GM18517 (cell line): ENCODE data around the gene INTS4.
"Not testable (repeated sequence)": the region's sequence is repeated elsewhere in the genome, so short reads cannot be mapped to it uniquely, and the experiment has no call there.

Experiments used
- ATAC-seq: cut with Tn5 transposase; IDR thresholded peaks from one replicate; pipeline ENCODE4 v1.9.1; 2021; ENCODE audit warnings: mild to moderate bottlenecking, moderate library complexity; ENCODE audit not compliant: unreplicated experiment

INTS4 gene

DNA sequence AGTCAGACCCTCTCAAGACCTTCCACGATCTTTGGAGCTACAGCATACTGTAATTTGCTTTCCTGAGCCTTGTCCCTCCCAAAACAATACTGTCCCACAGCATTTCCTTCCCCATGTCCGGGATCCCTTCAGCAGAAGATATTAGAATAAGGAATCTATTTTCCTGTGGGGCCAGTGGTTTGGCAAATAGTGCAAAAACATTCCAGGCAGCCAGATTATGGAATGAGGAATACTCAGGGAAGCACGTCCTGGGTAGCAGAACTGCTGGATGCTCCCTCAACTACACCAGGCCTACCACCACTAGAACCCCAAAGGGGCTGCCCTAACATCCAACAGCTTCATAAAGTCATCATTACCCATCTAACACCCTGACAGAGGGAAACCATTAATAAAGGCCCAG is 112.1 kb downstream of the INTS4 start:
- no peak for ATAC-seq

DNA sequence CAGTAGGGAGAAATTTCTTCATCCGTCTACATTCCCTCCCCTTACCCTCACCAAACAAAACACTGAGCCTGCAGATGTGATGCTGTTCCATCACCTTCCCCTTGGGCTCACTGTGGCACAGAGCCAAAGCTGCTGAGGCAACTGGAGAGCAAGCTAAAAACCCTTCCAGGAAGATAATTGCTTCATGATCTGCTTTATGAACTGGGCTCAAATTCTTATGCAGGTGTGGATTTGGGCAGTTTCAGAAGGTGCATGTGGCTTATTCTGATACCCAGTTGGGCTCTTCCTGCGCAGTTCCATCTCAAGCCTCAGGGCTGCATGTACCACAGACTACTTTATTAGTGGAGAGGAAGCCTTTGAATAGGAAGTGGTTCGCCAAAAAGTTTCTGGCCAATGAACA is 115.2 kb downstream of the INTS4 start:
- ATAC-seq = no peak

DNA sequence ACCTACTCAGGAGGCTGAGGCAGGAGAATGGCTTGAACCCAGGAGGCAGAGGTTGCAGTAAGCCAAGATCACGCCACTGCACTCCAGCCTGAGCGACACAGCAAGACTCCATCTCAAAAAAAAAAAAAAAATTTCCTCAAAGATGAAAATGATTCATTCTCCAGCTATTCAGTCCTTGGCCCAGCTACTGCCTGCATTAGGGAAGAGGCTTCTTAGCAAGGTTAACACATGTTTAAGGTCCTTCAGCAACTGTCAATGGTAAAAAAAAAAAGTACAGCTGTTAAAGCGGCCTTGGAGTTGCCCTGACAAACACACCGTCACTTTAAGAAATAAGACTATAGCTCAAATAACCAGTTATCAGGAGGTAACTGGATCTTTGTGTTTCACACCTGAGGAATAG is 116.2 kb downstream of the INTS4 start:
- ATAC-seq = not testable (repeated sequence)

DNA sequence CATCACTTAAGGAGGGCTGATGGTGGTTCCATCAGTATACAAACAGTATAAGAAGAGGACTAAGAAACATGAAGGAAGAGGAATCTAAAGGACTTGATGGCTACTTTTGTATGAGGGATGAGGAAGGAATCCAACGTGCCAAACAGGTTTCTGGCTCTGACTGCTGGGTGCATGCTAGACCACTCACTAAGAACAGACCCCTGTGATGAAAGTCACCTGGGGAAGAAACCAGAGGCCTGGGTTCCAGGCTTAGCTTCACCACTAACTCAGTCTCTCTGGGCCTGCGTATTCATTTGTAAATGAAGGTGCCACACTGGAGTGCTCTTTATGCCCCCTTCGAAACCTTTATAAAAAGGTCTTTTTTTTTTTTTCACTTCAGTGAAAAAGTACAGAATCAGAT is 118.4 kb downstream of the INTS4 start:
- no peak for ATAC-seq

GRCh38 chr11:77874206-77874605 is 120.3 kb downstream of the INTS4 start:
- ATAC-seq = no peak

DNA sequence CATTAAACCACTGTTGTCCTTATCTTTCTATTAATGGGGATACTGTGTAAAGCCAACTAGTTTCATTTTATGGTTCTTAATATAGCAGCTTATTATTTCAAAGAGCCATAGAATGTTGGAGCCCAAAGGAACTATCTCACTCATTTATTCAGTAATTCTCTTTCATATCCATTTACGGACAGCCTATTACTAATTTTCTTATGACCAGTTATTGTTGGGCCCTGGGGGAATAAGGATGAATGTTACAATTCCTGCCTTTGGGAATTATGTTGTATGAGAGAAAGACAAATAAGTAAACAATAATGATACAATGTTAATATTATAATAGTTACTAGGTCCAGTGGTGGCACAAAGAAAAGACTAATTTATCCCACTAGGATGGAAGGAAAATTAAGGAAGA is 121.1 kb downstream of the INTS4 start:
- ATAC-seq = no peak

DNA sequence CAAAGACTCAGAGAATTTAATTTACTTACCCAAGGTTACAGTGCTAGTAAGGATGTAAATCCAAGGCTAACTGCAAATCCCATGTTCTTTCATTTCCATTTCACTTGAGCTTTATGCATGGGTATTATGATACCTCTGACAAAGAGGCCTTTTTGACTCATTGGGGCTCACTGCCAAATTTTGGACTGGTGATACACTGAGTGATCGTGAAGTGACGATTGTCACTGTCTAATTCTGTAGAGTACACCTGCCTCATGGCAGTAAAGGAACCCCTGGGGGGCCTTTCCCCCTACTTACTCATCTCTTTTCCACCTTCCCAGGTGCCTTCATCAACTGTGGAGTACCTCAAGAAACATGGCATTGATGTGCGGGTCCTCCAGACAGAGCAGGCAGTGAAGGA is 122.6 kb downstream of the INTS4 start:
- no peak for ATAC-seq

DNA sequence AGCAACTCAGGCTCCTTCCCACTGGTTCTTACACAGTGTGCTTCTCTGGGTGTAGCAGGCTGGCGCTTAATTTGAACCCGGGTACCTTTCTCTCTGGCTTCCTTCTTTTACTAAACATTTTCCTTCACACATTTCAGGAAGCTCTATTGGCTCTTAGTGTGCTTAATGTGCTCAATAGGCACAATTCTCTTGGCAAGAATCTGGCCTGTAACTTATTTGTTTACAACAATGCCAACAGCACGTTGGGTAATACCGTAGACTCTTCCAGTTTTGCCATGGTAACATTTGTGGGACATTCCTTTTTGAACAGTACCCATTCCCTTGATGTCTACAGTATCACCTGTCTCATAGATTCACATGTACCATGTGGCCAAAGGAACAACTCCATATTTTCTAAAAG is 125.7 kb downstream of the INTS4 start:
- no peak for ATAC-seq

- no peak for ATAC-seq
Observed at GRCh38 chr11:77866336-77866735, 128.1 kb downstream of the INTS4 start.

GRCh38 chr11:77865805-77866204 is 128.7 kb downstream of the INTS4 start:
- no peak for ATAC-seq

- ATAC-seq = not testable (repeated sequence)
Observed at GRCh38 chr11:77861444-77861843, 133.0 kb downstream of the INTS4 start.

- not testable (repeated sequence) for ATAC-seq
Observed at GRCh38 chr11:77857906-77858457, 136.5 kb downstream of the INTS4 start.

DNA sequence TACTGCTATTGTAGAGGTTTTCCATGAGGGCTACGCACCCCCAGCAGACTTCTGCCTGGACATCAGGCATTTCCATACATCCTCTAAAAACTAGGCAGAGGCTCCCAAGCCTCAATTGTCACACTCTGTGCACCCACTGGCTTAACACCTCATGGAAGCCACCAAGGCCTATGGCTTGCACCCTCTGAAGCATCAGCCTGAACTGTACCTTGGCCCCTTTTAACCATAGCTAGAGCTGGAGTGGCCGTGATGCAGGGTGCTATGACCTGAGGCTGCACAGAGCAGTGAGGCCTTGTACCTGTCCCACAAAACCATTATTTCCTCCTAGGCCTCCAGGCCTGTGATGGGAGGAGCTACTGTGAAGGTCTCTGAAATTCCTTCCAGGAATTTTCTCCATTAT is 139.6 kb downstream of the INTS4 start:
- ATAC-seq = no peak

GRCh38 chr11:77851503-77851902 is 143.0 kb downstream of the INTS4 start:
- no peak for ATAC-seq

DNA sequence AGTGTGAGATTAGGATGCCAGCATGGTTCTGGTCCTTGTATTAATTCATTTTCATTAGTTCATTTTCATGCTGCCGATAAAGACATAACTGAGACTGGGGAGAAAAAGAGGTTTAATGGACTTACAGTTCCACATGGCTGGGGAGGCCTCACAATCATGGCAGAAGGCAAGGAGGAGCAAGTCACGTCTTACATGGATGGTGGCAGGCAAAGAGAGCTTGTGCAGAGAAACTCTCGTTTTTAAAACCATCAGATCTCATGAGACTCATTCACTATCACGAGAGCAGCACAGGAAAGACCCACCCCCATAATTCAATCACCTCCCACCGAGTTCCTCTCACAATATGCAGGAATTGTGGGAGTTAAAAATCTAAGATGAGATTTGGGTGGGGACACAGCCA is 150.8 kb downstream of the INTS4 start:
- not testable (repeated sequence) for ATAC-seq

DNA sequence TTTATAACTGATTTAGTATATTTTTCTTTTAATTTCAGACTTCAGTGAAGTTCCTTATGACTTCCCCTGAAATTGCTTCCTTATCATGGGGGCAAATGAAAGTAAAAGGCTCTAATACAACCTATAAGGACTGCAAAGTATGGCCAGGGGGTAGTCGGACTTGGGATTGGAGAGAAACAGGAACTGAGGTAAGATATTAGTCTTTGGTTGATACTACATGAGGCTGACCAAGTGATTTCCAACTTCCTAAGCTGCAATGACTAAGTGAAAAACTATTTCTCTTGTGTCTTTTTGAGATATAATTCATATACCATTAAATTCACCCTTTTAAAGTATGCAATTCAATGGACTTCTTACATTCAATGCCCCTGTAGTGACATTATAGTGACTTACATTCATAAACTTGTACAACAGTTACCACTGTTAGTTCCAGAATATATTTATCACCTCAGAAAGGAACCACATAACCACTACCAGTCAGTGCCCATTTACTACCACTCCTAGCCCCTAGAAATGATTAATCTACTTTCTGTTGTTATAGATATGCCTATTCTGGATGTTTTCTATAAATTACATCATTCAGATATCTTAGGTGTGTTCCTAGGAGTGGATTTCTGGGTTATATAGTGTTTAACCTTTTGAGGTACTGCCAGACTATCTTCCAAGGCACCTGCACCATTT is 151.9 kb downstream of the INTS4 start:
- no peak for ATAC-seq

- ATAC-seq = no peak
Observed at GRCh38 chr11:77833302-77833701, 161.2 kb downstream of the INTS4 start.

DNA sequence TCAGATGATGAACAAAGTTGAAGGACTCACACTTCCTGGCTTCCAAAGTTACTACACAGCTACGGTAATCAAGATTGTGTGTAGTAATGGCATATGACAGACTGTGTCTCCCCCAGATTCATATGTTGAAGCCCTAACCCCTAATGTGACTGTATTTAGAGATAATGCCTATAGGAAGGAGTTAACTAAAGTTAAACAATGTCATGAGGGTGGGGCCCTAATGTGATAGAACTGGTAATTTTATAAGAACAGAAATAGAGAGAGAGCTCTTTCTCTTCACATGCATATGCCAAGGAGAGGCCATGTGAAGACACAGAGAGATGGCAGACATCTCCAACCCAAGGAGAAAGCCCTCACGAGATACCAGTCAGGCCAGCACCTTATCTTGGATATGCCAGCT is 165.5 kb downstream of the INTS4 start:
- ATAC-seq = no peak
